K562 (cell line): Measurements from ENCODE around the gene SYNE2. TPM values are rescaled to one million over a fixed set of nuclear protein-coding genes. Genes with fewer than 3 reads are reported as not detected.

Experiments
- ATAC-seq: fragments of 200-7000 bp; cut with Tn5 transposase; 3 replicates; pipeline ENCODE4 v1.9.1; 2020; ENCODE audit warnings: moderate library complexity
- BruUV-seq: library from RNA; stranded (reverse); fragments of 400-500 nt; replicated peaks from 2 replicates; lab custom pipeline; 2021; lab: Mats Ljungman, UMichigan
- CTCF ChIA-PET: fragments of 300-600 bp; formaldehyde crosslinking; extraction: SDS; loops from one replicate; lab custom pipeline; 2021; ENCODE audit warnings: low intra/inter-chr PET ratio; lab: Yijun Ruan, JAX
- POLR2A ChIA-PET: fragments of 300-600, 350-650 bp; sonication (Branson Sonifier 250); formaldehyde crosslinking; extraction: SDS; loops from one replicate; lab custom pipeline; 2021; ENCODE audit warnings: antibody characterized with exemption, inconsistent platforms; lab: Yijun Ruan, JAX
- DNase-seq, 4 experiments: peaks; one replicate each; pipeline versions ENCODE4 v3.0.0 to v3.0.0-alpha.2; 2011 to 2018; ENCODE audit warnings: low spot score in 3 of 4, mixed read lengths in 3 of 4; ENCODE audit errors: extremely low read depth in 1 of 4
- FAIRE-seq: peaks from 2 replicates; lab custom pipeline; 2011; peaks lifted over from hg19 to GRCh38; lab: Jason Lieb, UNC
- H2AFZ ChIP-seq: 2 replicates; pipeline ENCODE4 v1.6.0; 2011; ENCODE audit warnings: low read depth, low read length, control low read depth, inconsistent platforms
- H3K27ac ChIP-seq: fragments of 200-600 bp; 3 replicates; pipeline ENCODE4 v1.8.0; 2011; ENCODE audit warnings: low read depth, mild to moderate bottlenecking, control low read depth, inconsistent platforms, low read length, moderate library complexity, mixed read lengths; ENCODE audit errors: extremely low read depth
- H3K27me3 ChIP-seq, 2 experiments: fragments of 300-600 bp in 1 of 2; 2 replicates in 1 of 2; 3 replicates in 1 of 2; pipeline versions ENCODE4 v1.6.0 to v1.8.0; 2011; ENCODE audit warnings: inconsistent platforms in 2 of 2, low read length in 2 of 2, mild to moderate bottlenecking in 1 of 2, mixed read lengths in 1 of 2, moderate library complexity in 1 of 2; ENCODE audit not compliant: control insufficient read depth in 2 of 2, insufficient read depth in 2 of 2
- H3K36me3 ChIP-seq: fragments of 300-600 bp; 3 replicates; pipeline ENCODE4 v1.8.0; 2011; ENCODE audit warnings: mild to moderate bottlenecking, low read length, inconsistent platforms; ENCODE audit not compliant: control insufficient read depth, insufficient read depth
- H3K4me1 ChIP-seq, 2 experiments: fragments of 200-600 bp in 1 of 2; replicated peaks in 1 of 2; 2 replicates in 1 of 2; 3 replicates in 1 of 2; pipeline versions ENCODE4 v1.5.1 to v1.8.0; 2011; ENCODE audit warnings: inconsistent platforms in 2 of 2, low read length in 2 of 2, mild to moderate bottlenecking in 1 of 2, mixed read lengths in 1 of 2, moderate library complexity in 1 of 2; ENCODE audit not compliant: control insufficient read depth in 2 of 2, insufficient read depth in 2 of 2
- H3K4me2 ChIP-seq: 2 replicates; pipeline ENCODE4 v1.6.1; 2011; ENCODE audit warnings: low read length, control low read depth, inconsistent platforms, mixed read lengths; ENCODE audit not compliant: insufficient read depth
- H3K4me3 ChIP-seq: fragments of 200-600 bp; sonication (generic), shearing (Covaris generic); 2 replicates; pipeline ENCODE4 v1.5.1; 2016; ENCODE audit warnings: control low read depth, inconsistent platforms
- H3K79me2 ChIP-seq: fragments of 200-600 bp; 3 replicates; pipeline ENCODE4 v1.8.0; 2011; ENCODE audit warnings: low read length, inconsistent platforms; ENCODE audit not compliant: control insufficient read depth, insufficient read depth
- H3K9ac ChIP-seq, 2 experiments: 2 replicates each; pipeline versions ENCODE4 v1.6.0 to v1.6.1; 2011; ENCODE audit warnings: low read depth in 2 of 2, low read length in 2 of 2, control low read depth in 1 of 2, inconsistent platforms in 1 of 2, mild to moderate bottlenecking in 1 of 2, mixed read lengths in 1 of 2; ENCODE audit not compliant: insufficient read depth in 1 of 2
- H3K9me1 ChIP-seq: one replicate; pipeline ENCODE4 v1.6.0; 2011; ENCODE audit warnings: inconsistent platforms, mild to moderate bottlenecking, low read length, moderate library complexity; ENCODE audit not compliant: control insufficient read depth, insufficient read depth
- H3K9me3 ChIP-seq: replicated peaks from 2 replicates; pipeline ENCODE4 v1.5.1; 2011; ENCODE audit warnings: low read depth, low read length, inconsistent platforms; ENCODE audit not compliant: control insufficient read depth, insufficient read depth
- H4K20me1 ChIP-seq: replicated peaks from 2 replicates; pipeline ENCODE4 v1.6.1; 2011; ENCODE audit warnings: low read length, inconsistent platforms, mixed read lengths; ENCODE audit not compliant: control insufficient read depth, insufficient read depth
- CBX8 ChIP-seq: fragments of 200-600 bp; sonication (generic); IDR thresholded peaks from 2 replicates; pipeline ENCODE4 v1.6.1; 2012; ENCODE audit warnings: borderline replicate concordance, mixed run types, low read depth, mild to moderate bottlenecking, moderate library complexity, mixed read lengths, low read length, control low read depth, inconsistent platforms; ENCODE audit not compliant: poor library complexity, severe bottlenecking; ENCODE audit errors: extremely low read depth
- CEBPB ChIP-seq: fragments of 450-650 bp; IDR thresholded peaks from 2 replicates; pipeline ENCODE4 v1.6.1; 2016; ENCODE audit warnings: missing genetic modification characterization, missing compliant biosample characterization
- HEY1 ChIP-seq: fragments of 250-450 bp; sonication (Bioruptor Pico); IDR thresholded peaks from 2 replicates; pipeline ENCODE4 v1.5.0; 2020; ENCODE audit warnings: mild to moderate bottlenecking, moderate library complexity, borderline replicate concordance
- MTA3 ChIP-seq: fragments of 450-650 bp; formaldehyde crosslinking; IDR thresholded peaks from 2 replicates; pipeline ENCODE4 v1.6.1; 2017; ENCODE audit warnings: mild to moderate bottlenecking, borderline replicate concordance
- NCOA6 ChIP-seq: fragments of 450-650 bp; IDR thresholded peaks from 2 replicates; pipeline ENCODE4 v1.6.1; 2017; ENCODE audit warnings: mild to moderate bottlenecking
- POLR3A ChIP-seq: IDR thresholded peaks from 2 replicates; pipeline ENCODE4 v1.6.1; 2011; ENCODE audit warnings: borderline replicate concordance, mild to moderate bottlenecking, moderate library complexity; ENCODE audit not compliant: insufficient read length, insufficient read depth; ENCODE audit errors: extremely low read depth
- SMAD1 ChIP-seq: fragments of 150-350 bp; IDR thresholded peaks from 2 replicates; pipeline ENCODE4 v1.6.1; 2014; ENCODE audit warnings: low read length, low read depth; ENCODE audit not compliant: partially characterized antibody
- TAF1 ChIP-seq: IDR thresholded peaks from 2 replicates; pipeline ENCODE4 v1.6.1; 2011; ENCODE audit warnings: mild to moderate bottlenecking, low read length, moderate library complexity; ENCODE audit not compliant: insufficient read depth, control insufficient read depth, severe bottlenecking; ENCODE audit errors: extremely low read depth
- ZNF3 ChIP-seq: fragments of 250-450 bp; sonication (Bioruptor Pico); IDR thresholded peaks from 2 replicates; pipeline ENCODE4 v1.5.0; 2021; ENCODE audit warnings: mild to moderate bottlenecking, moderate library complexity
- ZNF717 ChIP-seq: fragments of 250-450 bp; sonication (Bioruptor Pico); IDR thresholded peaks from 2 replicates; pipeline ENCODE4 v1.5.0; 2021
- ZZZ3 ChIP-seq: fragments of 450-650 bp; IDR thresholded peaks from 2 replicates; pipeline ENCODE4 v1.6.1; 2016; ENCODE audit warnings: antibody characterized with exemption, mild to moderate bottlenecking, moderate library complexity
- WGBS: fragments of 100-300 bp; shearing (Covaris generic); methylation state at CpG from one replicate; pipeline ENCODE4 v1.1.6; 2016; ENCODE audit warnings: low coverage, mixed read lengths; ENCODE audit not compliant: insufficient coverage; ENCODE audit errors: missing lambda C conversion rate; 5-methylcytosine and 5-hydroxymethylcytosine counted together
- in situ Hi-C: fragments of 300-500 bp; cut with MboI; formaldehyde crosslinking; loops from 4 replicates; pipeline ENCODE4 v1.15.0; 2018; ENCODE audit warnings: inconsistent platforms, mixed read lengths
- intact Hi-C: fragments of 100-400 bp; cut with micrococcal nuclease; formaldehyde crosslinking; loops from 2 replicates; pipeline ENCODE4 v1.14.2; 2022
- polyA plus RNA-seq, 8 experiments: library from polyadenylated mRNA; depleted of rRNA in 4 of 8; stranded (reverse) in 5 of 8; unstranded in 3 of 8; fragments of >200 nt; fragmentation: Nextera tagmentation in 2 of 8; fragmentation: Illumina TruSeq in 1 of 8; extraction: Ambion mirVana in 2 of 8; extraction: Trizol in 1 of 8; gene quantifications; 2 replicates each; pipeline versions ENCODE4 v1.2.1 to v1.2.3, GENCODE V29; 2011 to 2014; ENCODE audit warnings: inconsistent platforms in 1 of 8, missing spikeins in 1 of 8
- total RNA-seq, 7 experiments: library from RNA; depleted of rRNA in 6 of 7; stranded (reverse); fragments of >200 nt in 6 of 7; fragmentation: Illumina TruSeq in 2 of 7; extraction: Trizol in 2 of 7; gene quantifications; 2 replicates each; pipeline versions ENCODE4 v1.2.1 to v1.2.3, GENCODE V29; 2011 to 2021; ENCODE audit warnings: low replicate concordance in 1 of 7

Gene SYNE2
- total and polyA plus RNA-seq, 9 of the 15 experiments (the other 6 are each of a cell fraction or from before 2014, with no cell fraction given), result 0.06 to 0.53 (median 0.11) TPM

DNA sequence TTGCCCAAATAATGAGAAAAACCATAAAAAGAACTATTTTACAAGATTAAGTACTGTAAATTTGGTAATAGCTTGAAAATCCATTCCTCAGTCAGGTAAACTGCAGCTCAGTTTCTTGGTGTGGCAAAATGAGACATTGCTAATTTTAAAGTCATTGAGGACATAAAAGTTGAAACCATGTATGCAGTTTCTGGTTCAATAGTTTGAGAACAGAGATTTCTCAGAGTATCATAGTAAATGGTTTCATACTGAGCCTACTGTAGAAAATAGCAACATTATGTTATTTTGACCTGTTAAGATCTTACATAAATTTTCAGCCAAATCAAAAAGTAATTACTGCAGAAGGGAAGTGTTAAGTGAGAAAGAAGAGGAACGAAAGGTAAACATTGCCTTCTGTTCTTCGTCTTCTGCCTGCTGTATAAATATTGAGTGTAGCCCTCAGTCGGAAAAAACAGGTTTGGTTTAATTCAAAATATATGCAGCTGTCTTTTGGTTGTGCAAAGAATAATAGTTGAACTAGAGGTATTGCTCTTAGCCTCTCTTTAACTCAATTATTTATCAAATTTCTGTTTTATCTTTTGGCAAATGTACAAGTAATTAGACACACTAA, 119.6 kb downstream of the SYNE2 start:
- ATAC-seq (no peak), DNase-seq (no peak), FAIRE-seq (no peak)
- Histone ChIP-seq H3K79me2 (no peaks in the 10 kb centered on the region), H3K9me1 (no peaks in the 10 kb centered on the region), H3K27ac (no peak overlapping the region), H3K9ac (no peak overlapping the region), H3K36me3 (no peaks in the 10 kb centered on the region), H2AFZ (no peak overlapping the region), H3K4me1 (no peaks in the 10 kb centered on the region), H4K20me1 (no peaks in the 10 kb centered on the region), H3K4me3 (no peak overlapping the region), H3K4me2 (no peak overlapping the region), H3K27me3 (no peaks in the 10 kb centered on the region), H3K9me3 (no peaks in the 10 kb centered on the region)
- ChIA-PET CTCF (no interaction called here), POLR2A (interaction anchor here (0.7 kb wide), 1 partner anchor 14 kb away, joined by 3 read pairs; no protein-coding TSS in a partner anchor)
- no peak for TF ChIP-seq ZNF717
- TF ChIP-seq CBX8, result no peak
- TF ChIP-seq MTA3, result no peak
- no peak for TF ChIP-seq HEY1 (CRISPR knock-in tag)
- no peak for TF ChIP-seq TAF1
- TF ChIP-seq SMAD1, result no peak
- TF ChIP-seq ZNF3, result no peak
- TF ChIP-seq ZZZ3, result no peak
- TF ChIP-seq POLR3A, result no peak
- no peak for TF ChIP-seq CEBPB (tag)
- TF ChIP-seq NCOA6, result no peak
- BruUV-seq, result no TSS peak
- WGBS, result 0% methylated on average over 3 of the region's 3 CpGs
- in situ Hi-C loops (no loop called here), intact Hi-C loops (no loop called here)
